Measurements from ENCODE around the gene PEX3. TPM values are rescaled to one million over a fixed set of nuclear protein-coding genes. Genes with fewer than 3 reads are reported as not detected.
"Not testable (repeated sequence)": the region's sequence is repeated elsewhere in the genome, so short reads cannot be mapped to it uniquely, and the experiment has no call there.

PEX3 gene
- total RNA-seq, 1 donor from 2014 or later, result 13.2 TPM

GRCh38 chr6:143506199-143506598, 55.6 kb downstream of the PEX3 start:
- Mint-ChIP-seq H3K27me3 (ENCODE audit: low read depth) (no peaks in the 10 kb centered on the region), H3K4me1 (ENCODE audit: low read depth) (peaks cover 31% of the 10 kb centered on the region), H3K9me3 (ENCODE audit: low read depth) (no peaks in the 10 kb centered on the region), H3K36me3 (ENCODE audit: low read depth) (peaks cover 20% of the 10 kb centered on the region), H3K27ac (ENCODE audit: unreplicated experiment) (no peak overlapping the region), H3K4me3 (ENCODE audit: unreplicated experiment) (no peak overlapping the region)
- DNase-seq (ENCODE audit: low spot score), result no peak
- TF ChIP-seq CTCF (IDR thresholded peaks at IDR 0.05), result no peak

- Mint-ChIP-seq H3K27ac (ENCODE audit: unreplicated experiment) (no peak overlapping the region), H3K36me3 (ENCODE audit: low read depth) (peaks cover 18% of the 10 kb centered on the region), H3K9me3 (ENCODE audit: low read depth) (no peaks in the 10 kb centered on the region), H3K4me3 (ENCODE audit: unreplicated experiment) (no peak overlapping the region), H3K27me3 (ENCODE audit: low read depth) (no peaks in the 10 kb centered on the region), H3K4me1 (ENCODE audit: low read depth) (peaks cover 32% of the 10 kb centered on the region)
- no peak for DNase-seq (ENCODE audit: low spot score)
- no peak for TF ChIP-seq CTCF (IDR thresholded peaks at IDR 0.05)
These were observed 56.0 kb downstream of the PEX3 start for GRCh38 chr6:143506620-143507019.

- no peak overlapping the region for H3K4me3 Mint-ChIP-seq (ENCODE audit: unreplicated experiment)
- TF ChIP-seq CTCF (IDR thresholded peaks at IDR 0.05), result no peak
- H3K9me3 Mint-ChIP-seq (ENCODE audit: low read depth), result no peaks in the 10 kb centered on the region
- peaks cover 36% of the 10 kb centered on the region for H3K4me1 Mint-ChIP-seq (ENCODE audit: low read depth)
- peaks cover 18% of the 10 kb centered on the region for H3K36me3 Mint-ChIP-seq (ENCODE audit: low read depth)
- DNase-seq (ENCODE audit: low spot score), result no peak
- H3K27me3 Mint-ChIP-seq (ENCODE audit: low read depth), result no peaks in the 10 kb centered on the region
- H3K27ac Mint-ChIP-seq (ENCODE audit: unreplicated experiment), result no peak overlapping the region
These were observed 56.9 kb downstream of the PEX3 start for GRCh38 chr6:143507358-143508145.

GRCh38 chr6:143510326-143510725, 59.7 kb downstream of the PEX3 start:
- Mint-ChIP-seq H3K4me1 (ENCODE audit: low read depth) (peaks cover 45% of the 10 kb centered on the region), H3K4me3 (ENCODE audit: unreplicated experiment) (peak overlapping the region; percentile 79)
- not testable (repeated sequence) for H3K9me3 Mint-ChIP-seq (ENCODE audit: low read depth)

GRCh38 chr6:143510991-143511891, 60.6 kb downstream of the PEX3 start, which contains the start of gene FUCA2:
Gene FUCA2, minus strand, starts transcription at chr6:143511720. Its CDS starts 86 bp downstream, at chr6:143511634.
- DNase-seq (ENCODE audit: low spot score), result peak; percentile 95
- Mint-ChIP-seq H3K4me3 (ENCODE audit: unreplicated experiment) (peak within 1 kb of the TSS; percentile 79), H3K36me3 (ENCODE audit: low read depth) (peaks cover 10% of the 10 kb centered on the region), H3K27me3 (ENCODE audit: low read depth) (peaks cover 3% of the 10 kb centered on the region), H3K27ac (ENCODE audit: unreplicated experiment) (peak within 1 kb of the TSS; percentile 85), H3K4me1 (ENCODE audit: low read depth) (peaks cover 45% of the 10 kb centered on the region), H3K9me3 (ENCODE audit: low read depth) (no peaks in the 10 kb centered on the region)
- peak; percentile 33 for TF ChIP-seq CTCF (IDR thresholded peaks at IDR 0.05)

More at GRCh38 chr6:143510326-143510725, 59.7 kb downstream of the PEX3 start:
- H3K36me3 Mint-ChIP-seq (ENCODE audit: low read depth), result peaks cover 18% of the 10 kb centered on the region
- not testable (repeated sequence) for DNase-seq (ENCODE audit: low spot score); H3K27me3 Mint-ChIP-seq (ENCODE audit: low read depth); H3K27ac Mint-ChIP-seq (ENCODE audit: unreplicated experiment)

Data from chondrocyte (in vitro differentiated cells).